Sciatic nerve (tissue), 2 donors: ENCODE results near the gene DSCAML1. TPM values are rescaled to one million over a fixed set of nuclear protein-coding genes. Genes with fewer than 3 reads are reported as not detected.

Experiments
- ATAC-seq: fragments of 200-7000 bp; cut with Tn5 transposase; one replicate; pipeline ENCODE4 v1.9.1; 2020; ENCODE audit warnings: mild to moderate bottlenecking, moderate library complexity
- DNase-seq: peaks from one replicate; pipeline ENCODE4 v3.0.0-alpha.2; 2020; ENCODE audit warnings: low spot score
- intact Hi-C: fragments of 100-400 bp; cut with DNase I; formaldehyde crosslinking; loops from one replicate; pipeline ENCODE4 v1.14.2; 2022
- total RNA-seq: library from RNA; stranded (reverse); fragmentation: NEBNext Ultra II Directional; extraction: Animal tissue kit (Norgen Biotek cat#: 25700); gene quantifications from one replicate; pipeline ENCODE4 v1.2.1, GENCODE V29; 2021
- donor health status: DM: no; HTN: no; CAD: no.
- donor health status: DM: no; HTN: no; CAD: no.

The DSCAML1 gene
- total RNA-seq, 1 donor from 2014 or later: 4.2 TPM

DNA sequence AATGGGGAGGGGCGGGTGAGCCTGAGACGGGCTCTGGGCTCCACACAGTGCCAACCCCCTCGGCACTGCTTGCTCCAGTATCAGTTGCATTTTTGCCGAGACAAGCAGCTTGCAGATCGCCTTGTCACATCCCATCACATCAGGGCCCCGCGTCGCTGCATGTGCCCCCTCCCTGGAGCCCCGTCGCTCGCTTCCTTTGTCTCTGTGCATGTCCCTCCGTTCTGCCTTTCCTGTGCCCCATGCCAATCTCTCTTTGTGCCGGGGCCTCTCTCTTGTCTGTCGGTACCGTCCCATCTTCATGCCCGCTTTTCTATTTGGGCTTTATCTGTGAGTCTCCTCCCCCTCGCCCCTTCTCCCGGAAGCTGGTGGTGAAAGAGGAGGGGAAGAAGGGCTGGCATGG lies 267.2 kb downstream of the DSCAML1 start:
- ATAC-seq (no peak), DNase-seq (no peak)
- intact Hi-C loops: no loop called here

DNA sequence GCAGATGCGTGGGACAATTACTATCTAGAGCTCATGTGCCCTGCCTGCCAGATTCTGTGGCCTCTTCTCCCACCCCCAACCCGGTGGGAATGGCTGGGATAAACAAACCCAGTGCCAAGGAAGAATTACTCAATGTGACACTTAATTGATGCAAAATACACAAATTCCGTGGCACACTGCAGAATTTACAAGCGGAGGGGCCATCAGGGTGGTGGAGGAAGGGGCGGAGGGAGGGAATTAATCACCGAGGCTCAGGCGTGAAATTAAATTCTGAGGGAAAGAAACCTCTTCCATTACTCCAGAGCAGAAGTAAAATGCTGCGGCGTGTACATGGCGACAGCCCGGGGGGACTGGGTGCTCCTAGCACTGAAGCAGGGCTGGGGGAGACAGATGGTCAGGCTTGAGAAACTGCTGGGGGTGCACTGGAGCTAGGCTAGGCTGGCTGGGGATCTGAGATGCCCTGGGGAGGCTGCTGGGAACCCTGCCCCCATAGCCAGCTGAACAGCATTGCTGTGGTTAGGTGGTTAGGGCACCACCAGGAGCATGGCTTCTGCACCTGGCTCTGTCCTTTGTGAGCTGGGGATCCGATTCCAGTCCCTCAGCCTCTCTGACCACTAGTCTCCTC lies 268.8 kb downstream of the DSCAML1 start:
- intact Hi-C loops: no loop called here
- DNase-seq: no peak
- ATAC-seq: no peak

DNA sequence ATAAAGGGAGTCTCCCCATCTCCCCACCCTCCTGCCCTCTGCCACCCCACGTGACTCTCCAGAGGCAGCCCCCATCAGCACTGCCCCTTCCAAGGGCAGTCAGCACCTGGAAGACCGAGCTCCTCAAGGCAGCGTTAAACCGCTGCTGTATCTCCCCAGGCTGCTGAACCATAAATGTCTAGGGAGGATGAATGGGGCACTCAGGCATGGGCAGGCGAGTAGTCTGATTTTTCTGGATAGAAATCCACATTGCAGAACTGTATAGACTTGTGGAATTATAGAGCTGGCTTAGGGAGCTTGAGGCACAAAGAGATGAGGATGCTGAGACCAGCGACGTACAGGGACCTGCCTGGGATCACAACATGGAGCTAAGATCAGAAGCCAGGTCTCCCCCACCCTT lies 269.7 kb downstream of the DSCAML1 start:
- ATAC-seq: no peak

GRCh38 chr11:117525866-117526542 lies 271.0 kb downstream of the DSCAML1 start:
- DNase-seq (no peak), ATAC-seq (no peak)
- intact Hi-C loops: no loop called here

More for the DNA sequence above, 269.7 kb downstream of the DSCAML1 start:
- intact Hi-C loops: no loop called here
- DNase-seq: no peak

DNA sequence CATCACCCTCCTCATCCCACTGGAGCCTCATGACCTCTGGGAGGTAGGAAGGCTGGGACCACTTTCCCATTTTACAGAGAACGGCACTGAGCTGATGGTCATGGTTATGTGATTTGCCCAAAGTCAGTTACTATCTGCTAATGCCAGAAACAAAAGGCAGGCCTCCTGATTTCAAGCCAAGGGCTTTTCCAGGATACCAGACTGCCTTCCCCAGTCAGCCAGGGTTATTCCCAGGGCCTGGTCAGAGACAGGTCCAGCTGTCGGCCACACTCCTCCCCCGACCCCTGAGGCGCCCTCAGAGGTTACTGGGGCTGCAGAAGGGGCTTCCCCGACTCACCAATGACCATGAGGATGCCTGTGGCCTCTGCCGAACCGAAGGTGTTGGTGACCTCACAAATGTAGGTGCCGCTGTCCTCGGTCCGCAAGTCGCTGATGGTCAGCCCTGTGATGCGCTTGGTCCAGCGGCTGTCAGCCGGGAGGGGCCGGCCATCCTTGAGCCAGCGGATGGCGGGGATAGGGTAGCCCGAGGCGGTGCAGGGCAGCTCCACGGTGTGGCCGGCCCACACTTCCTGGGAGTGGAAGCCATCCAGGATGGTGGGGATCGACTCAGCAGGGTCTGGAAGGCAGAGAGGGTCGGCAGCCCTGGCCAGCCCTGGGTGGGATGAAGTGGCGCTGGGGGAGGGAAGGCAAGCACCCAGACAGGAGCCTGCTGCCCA lies 272.4 kb downstream of the DSCAML1 start:
- intact Hi-C loops: no loop called here
- DNase-seq (no peak), ATAC-seq (no peak)

GRCh38 chr11:117523680-117524079 lies 273.3 kb downstream of the DSCAML1 start:
- intact Hi-C loops: no loop called here
- DNase-seq (no peak), ATAC-seq (no peak)

DNA sequence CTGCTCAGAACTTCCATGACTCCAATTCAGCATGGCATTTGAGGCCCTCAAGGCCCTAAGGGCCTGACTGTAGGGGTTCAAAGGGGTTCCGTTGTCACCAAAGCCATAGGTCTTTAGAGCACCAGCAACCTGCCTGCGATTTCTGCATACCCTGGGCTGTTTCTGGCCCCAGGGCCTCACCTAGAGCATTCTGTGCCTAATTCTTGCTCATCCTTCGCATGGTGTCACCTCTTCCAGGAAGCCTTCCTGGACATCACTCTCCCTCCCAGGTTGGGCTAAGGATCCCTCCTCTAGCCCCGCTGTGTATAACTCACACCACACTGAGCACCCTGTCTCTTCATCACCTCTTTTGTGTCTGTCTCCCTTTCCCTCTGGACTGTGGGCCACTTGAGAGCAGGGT lies 275.0 kb downstream of the DSCAML1 start:
- intact Hi-C loops: no loop called here
- DNase-seq: no peak
- no peak for ATAC-seq

GRCh38 chr11:117520966-117521365 lies 276.1 kb downstream of the DSCAML1 start:
- intact Hi-C loops: no loop called here
- no peak for ATAC-seq
- DNase-seq: no peak

DNA sequence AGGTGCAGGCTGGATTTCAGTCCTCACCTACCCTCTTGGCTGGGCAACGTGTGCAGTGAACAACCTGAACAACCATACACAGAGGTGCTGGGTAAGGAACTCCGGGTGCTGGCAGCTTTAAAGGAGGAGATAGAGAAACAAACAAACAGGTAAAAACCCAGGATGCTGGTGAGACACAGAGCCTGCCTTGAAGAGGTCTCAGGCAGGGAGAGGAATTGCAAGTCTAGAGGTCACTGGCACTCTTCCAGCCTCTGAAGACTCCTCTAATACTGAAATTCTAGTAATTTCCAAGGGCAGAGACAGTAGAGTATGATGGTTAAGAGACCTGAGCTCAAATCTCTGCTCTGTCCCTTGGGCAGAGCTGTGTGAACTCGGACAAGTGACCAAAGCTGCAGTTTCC lies 276.8 kb downstream of the DSCAML1 start:
- intact Hi-C loops: no loop called here
- no peak for ATAC-seq
- no peak for DNase-seq

DNA sequence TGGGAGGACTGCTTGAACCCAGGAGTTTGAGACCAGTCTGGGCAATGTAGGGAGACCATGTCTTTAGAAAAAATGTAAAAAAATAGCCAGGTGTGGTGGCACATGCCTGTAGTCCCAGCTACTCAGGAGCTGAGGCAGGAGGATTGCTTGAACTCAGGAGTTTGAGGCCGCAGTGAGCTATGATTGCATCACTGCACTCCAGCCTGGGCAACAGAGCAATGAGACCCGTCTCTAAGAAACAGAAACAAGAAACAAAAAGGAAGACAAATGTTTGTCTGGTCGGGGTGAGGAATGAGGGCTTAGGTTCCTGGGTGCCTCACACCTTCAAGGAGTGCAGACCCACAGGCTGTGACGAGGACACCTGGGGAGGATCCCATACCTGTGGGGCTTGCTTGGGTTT lies 277.4 kb downstream of the DSCAML1 start:
- intact Hi-C loops: no loop called here
- DNase-seq (no peak), ATAC-seq (no peak)

DNA sequence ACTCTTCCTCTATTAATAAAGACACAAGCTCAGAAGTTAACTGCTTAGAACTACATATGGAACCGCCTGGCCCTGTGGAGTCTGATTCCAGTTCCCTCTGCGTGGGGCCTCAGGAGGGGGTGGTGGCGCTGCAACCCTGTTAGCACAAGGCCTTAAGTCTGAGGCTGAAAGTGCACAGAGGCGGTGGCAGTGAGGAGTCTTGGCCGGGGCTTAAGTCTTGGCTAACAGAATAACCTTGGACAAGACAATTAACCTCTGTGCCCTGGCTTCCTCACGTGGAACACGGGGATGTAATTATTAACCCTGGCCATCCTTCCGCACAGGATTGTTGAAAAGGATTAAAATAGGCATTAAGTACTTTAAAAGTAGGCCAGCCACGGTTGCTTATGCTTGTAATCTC lies 277.8 kb downstream of the DSCAML1 start:
- intact Hi-C loops: no loop called here
- DNase-seq (no peak), ATAC-seq (no peak)

GRCh38 chr11:117518455-117518854 lies 278.6 kb downstream of the DSCAML1 start:
- no peak for ATAC-seq
- intact Hi-C loops: no loop called here
- no peak for DNase-seq

GRCh38 chr11:117517097-117517496 lies 279.9 kb downstream of the DSCAML1 start:
- no peak for ATAC-seq

DNA sequence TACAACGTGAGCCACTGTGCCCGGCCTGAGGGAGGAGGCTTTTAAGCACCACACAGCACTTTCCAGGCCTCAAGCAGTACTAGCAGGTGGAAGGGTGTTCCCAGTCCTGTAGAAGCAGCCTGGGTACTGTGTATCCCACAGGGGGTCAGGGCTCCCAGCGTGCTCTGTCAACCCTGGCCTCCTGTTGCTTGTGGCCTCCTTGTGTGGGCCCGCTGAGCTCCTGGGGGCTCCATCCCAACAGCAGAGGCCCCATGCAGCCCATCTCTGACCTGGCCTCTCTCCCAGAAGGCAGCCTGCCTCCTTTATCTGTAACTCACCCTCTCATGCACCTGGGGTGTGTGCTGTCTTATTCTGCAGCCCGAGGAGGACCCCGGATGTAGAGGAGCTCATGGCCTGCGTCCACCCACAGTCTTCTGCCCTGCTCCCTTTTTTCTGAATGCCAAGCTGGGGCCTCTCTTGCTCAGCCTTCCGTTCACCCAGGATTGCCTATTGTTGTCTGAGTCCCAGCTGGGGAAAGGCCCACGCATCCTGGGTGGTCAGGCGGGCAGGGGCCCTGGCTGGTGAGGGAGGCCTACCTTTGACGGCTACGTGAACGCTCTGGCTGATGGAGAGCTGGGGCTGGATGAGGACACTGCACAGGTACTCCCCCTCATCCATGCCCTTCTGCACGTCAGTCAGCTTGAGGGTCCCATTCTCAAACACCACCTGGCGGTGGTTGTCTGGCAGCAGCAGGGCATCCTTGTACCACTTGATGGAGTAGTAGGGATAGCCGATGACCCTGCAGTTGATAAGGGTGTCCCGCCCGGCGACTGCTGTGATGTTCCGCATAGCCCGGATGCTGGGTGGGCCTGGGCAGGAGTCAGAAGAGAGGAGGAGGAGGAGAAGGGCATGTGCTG lies 280.9 kb downstream of the DSCAML1 start:
- ATAC-seq (no peak), DNase-seq (no peak)
- intact Hi-C loops: no loop called here

More at GRCh38 chr11:117517097-117517496, 279.9 kb downstream of the DSCAML1 start:
- intact Hi-C loops: no loop called here
- DNase-seq: no peak

- DNase-seq: no peak
- intact Hi-C loops: no loop called here
- no peak for ATAC-seq
Observed at GRCh38 chr11:117514256-117514655, 282.8 kb downstream of the DSCAML1 start.

DNA sequence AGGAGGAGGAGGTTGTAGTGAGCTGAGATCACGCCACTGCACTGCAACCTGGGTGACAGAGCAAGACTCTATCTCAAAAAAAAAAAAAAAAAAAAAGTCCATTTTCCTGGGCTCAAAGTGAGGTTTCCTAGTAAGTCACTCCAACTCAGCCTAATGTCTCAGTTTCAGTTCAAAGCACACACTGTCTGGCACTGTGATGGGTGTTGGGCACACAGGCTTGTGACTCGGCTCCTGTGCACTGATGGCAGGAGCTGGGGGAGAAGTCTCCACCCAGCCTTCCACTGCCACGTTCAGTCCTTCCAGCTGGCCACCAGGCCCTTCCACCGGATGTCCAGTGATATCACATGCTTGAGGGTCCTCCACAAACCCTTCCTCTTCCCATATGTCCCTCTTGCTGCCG lies 283.4 kb downstream of the DSCAML1 start:
- DNase-seq: no peak
- intact Hi-C loops: no loop called here

DNA sequence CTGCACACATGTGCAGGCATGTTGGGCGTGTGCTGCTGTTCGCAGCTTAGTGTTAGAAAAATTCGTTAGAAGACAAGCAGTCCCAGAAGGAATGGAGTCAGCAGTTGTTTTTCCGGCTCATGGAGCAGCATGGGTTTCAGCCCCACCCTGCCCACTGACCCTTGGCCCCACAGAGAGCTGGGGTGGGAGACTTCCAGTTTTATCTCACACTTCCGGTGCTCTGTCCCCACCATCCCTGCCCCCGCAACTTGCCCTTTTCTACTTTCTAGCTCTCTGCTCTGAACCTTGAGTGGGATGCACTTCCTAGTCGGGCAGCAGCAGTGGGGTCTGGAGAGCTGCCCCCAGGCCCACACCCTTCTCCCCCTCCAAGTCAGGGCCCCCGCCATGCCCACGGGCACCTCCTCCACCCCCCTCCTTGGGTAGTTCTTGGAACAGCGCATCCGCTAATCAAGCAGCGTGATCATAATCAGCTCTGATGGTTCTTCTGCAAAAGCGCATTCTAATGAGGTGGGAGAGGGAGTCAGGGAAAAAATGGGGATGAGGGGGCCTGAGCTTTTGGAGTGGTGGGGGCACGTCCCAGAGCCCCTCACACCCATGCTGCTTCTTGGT lies 285.0 kb downstream of the DSCAML1 start:
- intact Hi-C loops: no loop called here
- no peak for DNase-seq
- ATAC-seq: peak; percentile 42

More for the DNA sequence above, 283.4 kb downstream of the DSCAML1 start:
- ATAC-seq: no peak

GRCh38 chr11:117511483-117511930 lies 285.5 kb downstream of the DSCAML1 start:
- ATAC-seq (no peak), DNase-seq (no peak)
- intact Hi-C loops: no loop called here

- intact Hi-C loops: no loop called here
- DNase-seq (no peak), ATAC-seq (no peak)
Observed at GRCh38 chr11:117510646-117511045, 286.4 kb downstream of the DSCAML1 start.
